Hematopoietic multipotent progenitor cell treated with erythropoietin and hydrocortisone succinate and interleukin-3 and kit ligand, for 15 days (in vitro differentiated cells): Measurements from ENCODE around the gene NLK.
"Not testable (repeated sequence)": the region's sequence is repeated elsewhere in the genome, so short reads cannot be mapped to it uniquely, and the experiment has no call there.

Source experiments
- DNase-seq: peaks from one replicate; pipeline ENCODE4 v3.0.0-alpha.2; 2015; ENCODE audit warnings: low spot score

NLK gene

GRCh38 chr17:28042657-28042720 lies at the start of gene NLK:
TSS of gene NLK (plus strand) at chr17:28042677. CDS start at chr17:28042874, 197 bp downstream.
- no peak for DNase-seq

GRCh38 chr17:27993161-27993695 lies 49.2 kb upstream of the NLK start:
- DNase-seq = no peak

- DNase-seq = no peak
Observed at GRCh38 chr17:27993723-27994310, 48.7 kb upstream of the NLK start.

GRCh38 chr17:27994586-27994985 lies 47.9 kb upstream of the NLK start:
- DNase-seq = no peak

- no peak for DNase-seq
Observed at GRCh38 chr17:27995554-27995953, 46.9 kb upstream of the NLK start.

- DNase-seq = no peak
Observed at GRCh38 chr17:27996202-27997043, 46.1 kb upstream of the NLK start.

GRCh38 chr17:27997044-27997401 lies 45.5 kb upstream of the NLK start:
- DNase-seq = no peak

- DNase-seq = no peak
Observed at GRCh38 chr17:27997522-27997921, 45.0 kb upstream of the NLK start.

GRCh38 chr17:28001149-28001548 lies 41.3 kb upstream of the NLK start:
- DNase-seq = no peak

- DNase-seq = no peak
Observed at GRCh38 chr17:28004344-28004743, 38.1 kb upstream of the NLK start.

GRCh38 chr17:28007925-28008324 lies 34.6 kb upstream of the NLK start:
- not testable (repeated sequence) for DNase-seq

- DNase-seq = peak; percentile 42
Observed at GRCh38 chr17:28008513-28008912, 34.0 kb upstream of the NLK start.

GRCh38 chr17:28010406-28010805 lies 32.1 kb upstream of the NLK start:
- no peak for DNase-seq

- DNase-seq = no peak
Observed at GRCh38 chr17:28018439-28019070, 23.9 kb upstream of the NLK start.

- DNase-seq = no peak
Observed at GRCh38 chr17:28020515-28020914, 22.0 kb upstream of the NLK start.

GRCh38 chr17:28029044-28029443 lies 13.4 kb upstream of the NLK start:
- peak; percentile 89 for DNase-seq

GRCh38 chr17:28030386-28030785 lies 12.1 kb upstream of the NLK start:
- no peak for DNase-seq

- no peak for DNase-seq
Observed at GRCh38 chr17:28031174-28031573, 11.3 kb upstream of the NLK start.

GRCh38 chr17:28033972-28034714 lies 8.3 kb upstream of the NLK start:
- DNase-seq = no peak

- DNase-seq = not testable (repeated sequence)
Observed at GRCh38 chr17:28035452-28035851, 7.0 kb upstream of the NLK start.

- not testable (repeated sequence) for DNase-seq
Observed at GRCh38 chr17:28035884-28036283, 6.6 kb upstream of the NLK start.

- no peak for DNase-seq
Observed at GRCh38 chr17:28038802-28039201, 3.7 kb upstream of the NLK start.

- DNase-seq = peak; percentile 38
Observed at GRCh38 chr17:28039251-28039650, 3.2 kb upstream of the NLK start.
